Neural progenitor cell (in vitro differentiated cells): ENCODE results near the gene CLDN9.

Experiments
- CTCF ChIP-seq: fragments of 200-600 bp; sonication (generic); IDR thresholded peaks from 2 replicates; pipeline ENCODE4 v1.5.1; 2017; ENCODE audit warnings: antibody characterized with exemption, mild to moderate bottlenecking
- EZH2 ChIP-seq: fragments of 200-600 bp; sonication (generic); IDR thresholded peaks from 2 replicates; pipeline ENCODE4 v1.6.1; 2017; ENCODE audit warnings: antibody characterized with exemption, mild to moderate bottlenecking, moderate library complexity
- EZH2phosphoT487 ChIP-seq: fragments of 200-600 bp; sonication (generic); IDR thresholded peaks from 2 replicates; pipeline ENCODE4 v1.6.1; 2017; ENCODE audit warnings: antibody characterized with exemption

- TF ChIP-seq CTCF (no peak), EZH2phosphoT487 (no peak), EZH2 (no peak)
These were observed 7.0 kb downstream of the CLDN9 start for GRCh38 chr16:3019594-3020246.
